Keratinocyte (primary cell): ENCODE measurements around the gene TUBB3. TPM values are rescaled to one million over a fixed set of nuclear protein-coding genes. Genes with fewer than 3 reads are reported as not detected.

Source experiments
- DNase-seq: peaks from one replicate; pipeline ENCODE4 v3.0.0-alpha.2; 2011; ENCODE audit warnings: low read depth, missing footprints, low spot score
- FAIRE-seq: peaks from 2 replicates; lab custom pipeline; 2011; peaks lifted over from hg19 to GRCh38; lab: Jason Lieb, UNC
- H2AFZ ChIP-seq: 2 replicates; pipeline ENCODE4 v1.6.0; 2012; ENCODE audit warnings: low read length, control low read depth, inconsistent platforms; ENCODE audit not compliant: control insufficient read depth
- H3K27ac ChIP-seq: 2 replicates; pipeline ENCODE4 v1.5.1; 2011; ENCODE audit warnings: low read length; ENCODE audit not compliant: control insufficient read depth, insufficient read depth
- H3K27me3 ChIP-seq: 3 replicates; pipeline ENCODE4 v1.6.0; 2011; ENCODE audit warnings: low read length; ENCODE audit not compliant: control insufficient read depth, insufficient read depth; ENCODE audit errors: extremely low read depth
- H3K36me3 ChIP-seq, 2 experiments: 2 replicates in 1 of 2; 3 replicates in 1 of 2; pipeline ENCODE4 v1.5.1; 2011; ENCODE audit warnings: low read length in 2 of 2, mild to moderate bottlenecking in 1 of 2; ENCODE audit not compliant: control insufficient read depth in 2 of 2, insufficient read depth in 2 of 2; ENCODE audit errors: extremely low read depth in 1 of 2
- H3K4me1 ChIP-seq: 3 replicates; pipeline ENCODE4 v1.5.1; 2011; ENCODE audit warnings: low read length; ENCODE audit not compliant: control insufficient read depth, insufficient read depth; ENCODE audit errors: extremely low read depth
- H3K4me2 ChIP-seq: 3 replicates; pipeline ENCODE4 v1.6.0; 2011; ENCODE audit warnings: low read depth, low read length; ENCODE audit not compliant: control insufficient read depth, insufficient read depth; ENCODE audit errors: extremely low read depth
- H3K4me3 ChIP-seq, 3 experiments: fragments of 200-600 bp in 1 of 3; sonication (generic) in 1 of 3; 2 replicates in 2 of 3; 3 replicates in 1 of 3; pipeline ENCODE4 v1.5.1; 2011 to 2016; ENCODE audit warnings: low read length in 3 of 3, mild to moderate bottlenecking in 3 of 3, control low read depth in 2 of 3, inconsistent platforms in 1 of 3, low read depth in 1 of 3, mixed read lengths in 1 of 3, mixed run types in 1 of 3, moderate library complexity in 1 of 3; ENCODE audit not compliant: control insufficient read depth in 2 of 3, insufficient read depth in 2 of 3; ENCODE audit errors: extremely low read depth in 1 of 3
- H3K79me2 ChIP-seq: 2 replicates; pipeline ENCODE4 v1.6.0; 2012; ENCODE audit warnings: low read length; ENCODE audit not compliant: control insufficient read depth, insufficient read depth
- H3K9ac ChIP-seq: 3 replicates; pipeline ENCODE4 v1.6.0; 2011; ENCODE audit warnings: low read length; ENCODE audit not compliant: control insufficient read depth, insufficient read depth; ENCODE audit errors: extremely low read depth
- H3K9me1 ChIP-seq: 3 replicates; pipeline ENCODE4 v1.6.0; 2011; ENCODE audit warnings: low read length; ENCODE audit not compliant: control insufficient read depth, insufficient read depth; ENCODE audit errors: extremely low read depth
- H3K9me3 ChIP-seq: 2 replicates; pipeline ENCODE4 v1.5.1; 2012; ENCODE audit warnings: low read depth, low read length; ENCODE audit not compliant: control insufficient read depth
- H4K20me1 ChIP-seq: 3 replicates; pipeline ENCODE4 v1.6.0; 2011; ENCODE audit warnings: low read length; ENCODE audit not compliant: control insufficient read depth, insufficient read depth; ENCODE audit errors: extremely low read depth
- CTCF ChIP-seq, 3 experiments: IDR thresholded peaks in 1 of 3; conservative IDR thresholded peaks in 1 of 3; optimal IDR thresholded peaks in 1 of 3; 2 replicates in 2 of 3; 3 replicates in 1 of 3; pipeline versions ENCODE3 to v1.5.1; 2011; ENCODE audit warnings: low read length in 3 of 3, mild to moderate bottlenecking in 3 of 3, moderate library complexity in 2 of 3, control low read depth in 1 of 3, inconsistent platforms in 1 of 3; ENCODE audit not compliant: insufficient read depth in 2 of 3; ENCODE audit errors: extremely low read depth in 1 of 3
- EZH2 ChIP-seq: IDR thresholded peaks from one replicate; pipeline ENCODE4 v1.6.1; 2012; ENCODE audit warnings: inconsistent platforms, mild to moderate bottlenecking, low read length, moderate library complexity
- dilution Hi-C: fragments of 300-500 bp; cut with MboI; formaldehyde crosslinking; loops from one replicate; pipeline ENCODE4 v1.7.0; 2020; ENCODE audit warnings: low sequenced_read_pairs; ENCODE audit not compliant: extremely low pct_ligation_motif_present
- polyA plus RNA-seq, 5 experiments: library from polyadenylated mRNA; depleted of rRNA in 3 of 5; stranded (reverse) in 3 of 5; stranded (forward) in 1 of 5; unstranded in 1 of 5; fragments of >200 nt; gene quantifications; 1 replicate in 1 of 5; 2 replicates in 3 of 5; 3 replicates in 1 of 5; pipeline versions ENCODE4 v1.2.1 to v1.2.3, GENCODE V29; 2011 to 2012; ENCODE audit warnings: missing spikeins in 2 of 5, low read depth in 1 of 5, low replicate concordance in 1 of 5

The TUBB3 gene
- polyA plus RNA-seq, 1 donor (not counting 4 experiments of a cell fraction or from before 2014, with no cell fraction given): 34.0 TPM

GRCh38 chr16:89973654-89974335 is 50.7 kb downstream of the TUBB3 start:
- Histone ChIP-seq H3K9ac (peak overlapping the region; percentile 87), H3K9me1 (no peaks in the 10 kb centered on the region), H3K36me3 (peaks cover 5 to 16% of the 10 kb centered on the region in 2 experiments), H3K4me1 (peaks cover 18% of the 10 kb centered on the region), H3K27ac (no peak overlapping the region), H3K27me3 (no peaks in the 10 kb centered on the region), H3K4me3 (peak overlapping the region; percentile 54 to 91 (median 85)), H3K79me2 (peaks cover 55% of the 10 kb centered on the region), H3K4me2 (peak overlapping the region; percentile 81), H2AFZ (no peak overlapping the region), H3K9me3 (peaks cover 2% of the 10 kb centered on the region), H4K20me1 (no peaks in the 10 kb centered on the region)
- FAIRE-seq: no peak
- dilution Hi-C loops: no loop called here
- no peak for TF ChIP-seq CTCF (optimal IDR thresholded peaks at IDR 0.05 in 1 of 3, IDR thresholded peaks at IDR 0.05 in 1 of 3, conservative IDR thresholded peaks at IDR 0.05 in 1 of 3; ENCODE audit: extremely low read depth in 1 of 3, insufficient read depth in 2 of 3, low read length in 3 of 3)
- TF ChIP-seq EZH2: no peak
- DNase-seq: no peak

- dilution Hi-C loops: no loop called here
- Histone ChIP-seq H3K36me3 (peaks cover 7 to 16% of the 10 kb centered on the region in 2 experiments), H3K9me3 (peaks cover 2% of the 10 kb centered on the region), H2AFZ (no peak overlapping the region), H3K4me2 (no peak overlapping the region), H3K4me1 (peaks cover 18% of the 10 kb centered on the region), H3K27me3 (no peaks in the 10 kb centered on the region), H3K79me2 (peaks cover 55% of the 10 kb centered on the region), H4K20me1 (no peaks in the 10 kb centered on the region), H3K9me1 (no peaks in the 10 kb centered on the region), H3K9ac (no peak overlapping the region), H3K27ac (no peak overlapping the region), H3K4me3 (no peak overlapping the region)
- TF ChIP-seq CTCF (optimal IDR thresholded peaks at IDR 0.05 in 1 of 3, IDR thresholded peaks at IDR 0.05 in 1 of 3, conservative IDR thresholded peaks at IDR 0.05 in 1 of 3; ENCODE audit: extremely low read depth in 1 of 3, insufficient read depth in 2 of 3, low read length in 3 of 3) (no peak), EZH2 (no peak)
- FAIRE-seq (no peak), DNase-seq (no peak)
Observed at GRCh38 chr16:89974870-89975269, 51.7 kb downstream of the TUBB3 start.
